Panc1 (cell line): ENCODE data around the gene MBOAT1. TPM values are rescaled to one million over a fixed set of nuclear protein-coding genes. Genes with fewer than 3 reads are reported as not detected.

ENCODE experiments used
- ATAC-seq: fragments of 200-7000 bp; cut with Tn5 transposase; 2 replicates; pipeline ENCODE4 v1.9.1; 2020; ENCODE audit warnings: mild to moderate bottlenecking, moderate library complexity
- BruUV-seq: library from RNA; stranded (reverse); fragments of 400-500 nt; replicated peaks from 2 replicates; lab custom pipeline; 2021; lab: Mats Ljungman, UMichigan
- CTCF ChIA-PET: fragments of 300-600 bp; sonication (Branson Sonifier 250); formaldehyde crosslinking; loops from one replicate; lab custom pipeline; 2022; ENCODE audit warnings: antibody characterized with exemption; lab: Charles Lee
- POLR2A ChIA-PET: fragments of 300-600 bp; sonication (Branson Sonifier 250); formaldehyde crosslinking; loops from one replicate; lab custom pipeline; 2022; ENCODE audit warnings: antibody characterized with exemption; lab: Charles Lee
- DNase-seq: peaks from one replicate; pipeline ENCODE4 v3.0.0-alpha.2; 2010; ENCODE audit warnings: low read depth, low spot score
- H3K27ac ChIP-seq: 2 replicates; pipeline ENCODE4 v1.5.1; 2011; ENCODE audit warnings: mild to moderate bottlenecking, low read length, inconsistent platforms
- H3K27me3 ChIP-seq: fragments of 200-500 bp; sonication (Bioruptor generic); 2 replicates; pipeline ENCODE4 v1.6.0; 2014; ENCODE audit warnings: low read length, inconsistent platforms; ENCODE audit not compliant: control insufficient read depth, insufficient read depth
- H3K36me3 ChIP-seq: fragments of 200-500 bp; sonication (Bioruptor generic); 2 replicates; pipeline ENCODE4 v1.5.1; 2014; ENCODE audit warnings: inconsistent platforms, mild to moderate bottlenecking, low read length, moderate library complexity; ENCODE audit not compliant: control insufficient read depth, insufficient read depth
- H3K4me1 ChIP-seq: 2 replicates; pipeline ENCODE4 v1.5.1; 2011; ENCODE audit warnings: inconsistent platforms, mild to moderate bottlenecking, low read length, moderate library complexity; ENCODE audit not compliant: control insufficient read depth, insufficient read depth
- H3K4me3 ChIP-seq, 2 experiments: 2 replicates each; pipeline ENCODE4 v1.5.1; 2011 to 2012; ENCODE audit warnings: low read depth in 2 of 2, low read length in 2 of 2, mild to moderate bottlenecking in 2 of 2, inconsistent platforms in 1 of 2, moderate library complexity in 1 of 2
- H3K9me3 ChIP-seq: fragments of 200-500 bp; sonication (Bioruptor generic); 2 replicates; pipeline ENCODE4 v1.5.1; 2014; ENCODE audit warnings: low read depth, mild to moderate bottlenecking, inconsistent platforms, low read length, moderate library complexity; ENCODE audit not compliant: control insufficient read depth, insufficient read depth
- POLR2AphosphoS5 ChIP-seq: IDR thresholded peaks from 2 replicates; pipeline ENCODE4 v1.6.1; 2012; ENCODE audit warnings: mild to moderate bottlenecking, low read depth, low read length, moderate library complexity
- SIN3A ChIP-seq: IDR thresholded peaks from 2 replicates; pipeline ENCODE4 v1.6.1; 2012; ENCODE audit warnings: low read depth, mild to moderate bottlenecking, low read length, moderate library complexity, borderline replicate concordance; ENCODE audit not compliant: insufficient read depth
- TCF7L2 ChIP-seq: IDR thresholded peaks from 2 replicates; pipeline ENCODE4 v1.6.1; 2011; ENCODE audit warnings: mild to moderate bottlenecking, low read depth, low read length, inconsistent platforms
- in situ Hi-C: cut with HindIII; loops from 2 replicates; pipeline ENCODE4 v1.10.0; 2016; ENCODE audit warnings: low sequenced_read_pairs, low pct_unique_long_range_greater_than_20kb
- intact Hi-C: fragments of 100-400 bp; cut with micrococcal nuclease; formaldehyde crosslinking; loops from one replicate; pipeline ENCODE4 v1.10.0; 2022; ENCODE audit not compliant: unreplicated experiment
- total RNA-seq: library from RNA; stranded (reverse); gene quantifications from one replicate; pipeline ENCODE4 v1.2.1, GENCODE V29; 2021; ENCODE audit not compliant: unreplicated experiment
- TF ChIP-seq, protein P1 (sequence below), 2 experiments: IDR thresholded peaks; 2 replicates each; pipeline ENCODE4 v1.6.1; 2011 to 2012; ENCODE audit warnings: low read depth in 2 of 2, control low read depth in 1 of 2, low read length in 1 of 2, mild to moderate bottlenecking in 1 of 2, moderate library complexity in 1 of 2; ENCODE audit not compliant: insufficient read depth in 1 of 2
- TF ChIP-seq, protein P2 (sequence below): fragments of 450-650 bp; IDR thresholded peaks from 2 replicates; pipeline ENCODE4 v1.5.1; 2017; ENCODE audit warnings: mild to moderate bottlenecking

Gene MBOAT1
- total RNA-seq, 1 experiment from 2014 or later: 15.1 TPM

DNA sequence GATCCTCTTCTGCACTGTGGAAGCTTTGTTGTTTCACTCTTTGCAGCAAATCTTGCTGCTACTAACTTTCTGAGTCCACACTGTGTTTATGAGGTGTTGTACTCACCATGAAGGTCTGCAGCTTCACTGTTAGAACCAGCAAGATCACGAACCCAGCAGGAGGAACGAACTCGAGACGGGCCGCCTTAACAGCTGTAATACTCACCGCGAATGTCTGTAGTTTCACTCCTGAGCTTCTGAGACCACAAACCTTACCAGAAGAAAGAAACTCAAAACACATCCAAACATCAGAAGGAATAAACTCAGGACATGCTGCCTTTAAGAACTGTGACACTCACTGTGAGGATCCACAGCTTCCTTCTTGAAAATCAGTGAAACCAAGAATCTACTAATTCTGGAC is 48.1 kb upstream of the MBOAT1 start:
- CTCF ChIA-PET: no interaction called here
- H3K9me3 ChIP-seq: no peaks in the 10 kb centered on the region
- POLR2A ChIA-PET: no interaction called here

DNA sequence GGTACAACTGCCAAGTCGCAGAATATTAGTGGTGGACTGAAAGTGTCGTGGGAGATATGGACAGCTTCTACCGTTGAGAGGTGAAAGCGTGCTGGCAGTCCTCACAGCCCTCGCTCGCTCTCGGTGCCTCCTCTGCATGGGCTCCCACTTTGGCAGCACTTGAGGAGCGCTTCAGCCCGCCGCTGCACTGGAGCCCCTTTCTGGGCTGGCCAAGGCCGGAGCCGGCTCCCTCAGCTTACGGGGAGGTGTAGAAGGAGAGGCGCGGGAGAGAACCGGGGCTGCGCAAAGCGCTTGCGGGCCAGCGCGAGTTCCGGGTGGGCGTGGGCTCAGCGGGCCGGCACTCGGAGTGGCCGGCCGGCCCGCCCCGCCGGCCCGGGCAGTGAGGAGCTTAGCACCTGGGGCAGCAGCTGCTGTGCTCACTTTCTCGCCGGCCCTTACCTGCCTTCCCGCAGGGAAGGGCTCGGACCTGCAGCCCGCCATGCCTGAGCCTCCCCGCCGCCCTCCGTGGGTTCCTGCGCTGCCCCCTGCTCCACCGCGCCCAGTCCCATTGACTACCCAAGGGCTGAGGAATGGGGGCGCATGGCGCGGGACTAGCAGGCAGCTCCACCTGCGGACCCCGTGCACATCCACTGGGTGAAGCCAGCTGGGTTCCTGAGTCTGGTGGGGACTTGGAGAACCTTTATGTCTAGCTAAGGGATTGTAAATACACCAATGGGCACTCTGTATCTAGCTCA is 47.2 kb upstream of the MBOAT1 start:
- Histone ChIP-seq H3K27ac (no peak overlapping the region), H3K9me3 (no peaks in the 10 kb centered on the region), H3K36me3 (no peaks in the 10 kb centered on the region), H3K27me3 (no peaks in the 10 kb centered on the region; the same call in 1 of the 2 replicates), H3K4me1 (no peaks in the 10 kb centered on the region), H3K4me3 (no peak overlapping the region)
- DNase-seq (no peak), ATAC-seq (no peak)
- TF ChIP-seq, protein P1, sequence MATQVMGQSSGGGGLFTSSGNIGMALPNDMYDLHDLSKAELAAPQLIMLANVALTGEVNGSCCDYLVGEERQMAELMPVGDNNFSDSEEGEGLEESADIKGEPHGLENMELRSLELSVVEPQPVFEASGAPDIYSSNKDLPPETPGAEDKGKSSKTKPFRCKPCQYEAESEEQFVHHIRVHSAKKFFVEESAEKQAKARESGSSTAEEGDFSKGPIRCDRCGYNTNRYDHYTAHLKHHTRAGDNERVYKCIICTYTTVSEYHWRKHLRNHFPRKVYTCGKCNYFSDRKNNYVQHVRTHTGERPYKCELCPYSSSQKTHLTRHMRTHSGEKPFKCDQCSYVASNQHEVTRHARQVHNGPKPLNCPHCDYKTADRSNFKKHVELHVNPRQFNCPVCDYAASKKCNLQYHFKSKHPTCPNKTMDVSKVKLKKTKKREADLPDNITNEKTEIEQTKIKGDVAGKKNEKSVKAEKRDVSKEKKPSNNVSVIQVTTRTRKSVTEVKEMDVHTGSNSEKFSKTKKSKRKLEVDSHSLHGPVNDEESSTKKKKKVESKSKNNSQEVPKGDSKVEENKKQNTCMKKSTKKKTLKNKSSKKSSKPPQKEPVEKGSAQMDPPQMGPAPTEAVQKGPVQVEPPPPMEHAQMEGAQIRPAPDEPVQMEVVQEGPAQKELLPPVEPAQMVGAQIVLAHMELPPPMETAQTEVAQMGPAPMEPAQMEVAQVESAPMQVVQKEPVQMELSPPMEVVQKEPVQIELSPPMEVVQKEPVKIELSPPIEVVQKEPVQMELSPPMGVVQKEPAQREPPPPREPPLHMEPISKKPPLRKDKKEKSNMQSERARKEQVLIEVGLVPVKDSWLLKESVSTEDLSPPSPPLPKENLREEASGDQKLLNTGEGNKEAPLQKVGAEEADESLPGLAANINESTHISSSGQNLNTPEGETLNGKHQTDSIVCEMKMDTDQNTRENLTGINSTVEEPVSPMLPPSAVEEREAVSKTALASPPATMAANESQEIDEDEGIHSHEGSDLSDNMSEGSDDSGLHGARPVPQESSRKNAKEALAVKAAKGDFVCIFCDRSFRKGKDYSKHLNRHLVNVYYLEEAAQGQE (IDR thresholded peaks at IDR 0.05; ENCODE audit: insufficient read depth in 1 of 2, low read depth in 2 of 2, low read length in 1 of 2): no peak
- TF ChIP-seq POLR2AphosphoS5: no peak
- TF ChIP-seq SIN3A: no peak
- TF ChIP-seq, protein P2, sequence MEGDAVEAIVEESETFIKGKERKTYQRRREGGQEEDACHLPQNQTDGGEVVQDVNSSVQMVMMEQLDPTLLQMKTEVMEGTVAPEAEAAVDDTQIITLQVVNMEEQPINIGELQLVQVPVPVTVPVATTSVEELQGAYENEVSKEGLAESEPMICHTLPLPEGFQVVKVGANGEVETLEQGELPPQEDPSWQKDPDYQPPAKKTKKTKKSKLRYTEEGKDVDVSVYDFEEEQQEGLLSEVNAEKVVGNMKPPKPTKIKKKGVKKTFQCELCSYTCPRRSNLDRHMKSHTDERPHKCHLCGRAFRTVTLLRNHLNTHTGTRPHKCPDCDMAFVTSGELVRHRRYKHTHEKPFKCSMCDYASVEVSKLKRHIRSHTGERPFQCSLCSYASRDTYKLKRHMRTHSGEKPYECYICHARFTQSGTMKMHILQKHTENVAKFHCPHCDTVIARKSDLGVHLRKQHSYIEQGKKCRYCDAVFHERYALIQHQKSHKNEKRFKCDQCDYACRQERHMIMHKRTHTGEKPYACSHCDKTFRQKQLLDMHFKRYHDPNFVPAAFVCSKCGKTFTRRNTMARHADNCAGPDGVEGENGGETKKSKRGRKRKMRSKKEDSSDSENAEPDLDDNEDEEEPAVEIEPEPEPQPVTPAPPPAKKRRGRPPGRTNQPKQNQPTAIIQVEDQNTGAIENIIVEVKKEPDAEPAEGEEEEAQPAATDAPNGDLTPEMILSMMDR: no peak
- no peak for TF ChIP-seq TCF7L2
- in situ Hi-C loops: no loop called here
- intact Hi-C loops: no loop called here
- ChIA-PET POLR2A (interaction anchor here (0.6 kb wide), 1 partner anchor 112 kb away, joined by 8 read pairs; no protein-coding TSS in a partner anchor), CTCF (no interaction called here)
- BruUV-seq: no TSS peak

More for the DNA sequence above, 48.1 kb upstream of the MBOAT1 start:
- no peaks in the 10 kb centered on the region for H3K36me3 ChIP-seq
- TF ChIP-seq SIN3A (no peak), POLR2AphosphoS5 (no peak), TCF7L2 (no peak)
- TF ChIP-seq, protein P1 (IDR thresholded peaks at IDR 0.05; ENCODE audit: insufficient read depth in 1 of 2, low read depth in 2 of 2, low read length in 1 of 2): no peak
- TF ChIP-seq, protein P2: no peak
- no peaks in the 10 kb centered on the region; the same call in 1 of the 2 replicates for H3K27me3 ChIP-seq
- DNase-seq (no peak), ATAC-seq (no peak)
- no peak overlapping the region for H3K27ac ChIP-seq
- in situ Hi-C loops: no loop called here
- H3K4me1 ChIP-seq: no peaks in the 10 kb centered on the region
- BruUV-seq: no TSS peak
- H3K4me3 ChIP-seq: no peak overlapping the region
- intact Hi-C loops: no loop called here
